ENCODE data around the gene P2RX2. TPM values are rescaled to one million over a fixed set of nuclear protein-coding genes. Genes with fewer than 3 reads are reported as not detected.

Gene P2RX2
- total and polyA plus RNA-seq, 2 experiments from 2014 or later = not detected

GRCh38 chr12:132582058-132582420 is 36.5 kb upstream of the P2RX2 start:
- TF ChIP-seq, protein P1, sequence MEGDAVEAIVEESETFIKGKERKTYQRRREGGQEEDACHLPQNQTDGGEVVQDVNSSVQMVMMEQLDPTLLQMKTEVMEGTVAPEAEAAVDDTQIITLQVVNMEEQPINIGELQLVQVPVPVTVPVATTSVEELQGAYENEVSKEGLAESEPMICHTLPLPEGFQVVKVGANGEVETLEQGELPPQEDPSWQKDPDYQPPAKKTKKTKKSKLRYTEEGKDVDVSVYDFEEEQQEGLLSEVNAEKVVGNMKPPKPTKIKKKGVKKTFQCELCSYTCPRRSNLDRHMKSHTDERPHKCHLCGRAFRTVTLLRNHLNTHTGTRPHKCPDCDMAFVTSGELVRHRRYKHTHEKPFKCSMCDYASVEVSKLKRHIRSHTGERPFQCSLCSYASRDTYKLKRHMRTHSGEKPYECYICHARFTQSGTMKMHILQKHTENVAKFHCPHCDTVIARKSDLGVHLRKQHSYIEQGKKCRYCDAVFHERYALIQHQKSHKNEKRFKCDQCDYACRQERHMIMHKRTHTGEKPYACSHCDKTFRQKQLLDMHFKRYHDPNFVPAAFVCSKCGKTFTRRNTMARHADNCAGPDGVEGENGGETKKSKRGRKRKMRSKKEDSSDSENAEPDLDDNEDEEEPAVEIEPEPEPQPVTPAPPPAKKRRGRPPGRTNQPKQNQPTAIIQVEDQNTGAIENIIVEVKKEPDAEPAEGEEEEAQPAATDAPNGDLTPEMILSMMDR (IDR thresholded peaks at IDR 0.05; ENCODE audit: poor library complexity) = no peak
- TF ChIP-seq EZH2phosphoT487 (IDR thresholded peaks at IDR 0.05; ENCODE audit: low read depth, severe bottlenecking, unreplicated experiment) = no peak
- TF ChIP-seq EZH2 (IDR thresholded peaks at IDR 0.05; ENCODE audit: borderline replicate concordance) = no peak
- no peaks in the 10 kb centered on the region for H3K36me3 ChIP-seq (replicated peaks; ENCODE audit: insufficient read depth, low read depth)
- peaks cover 8% of the 10 kb centered on the region for H4K20me1 ChIP-seq (ENCODE audit: insufficient read depth, poor library complexity, severe bottlenecking)
- no peak overlapping the region for H2AFZ ChIP-seq
- peaks cover 12% of the 10 kb centered on the region for H3K27me3 ChIP-seq
- no peaks in the 10 kb centered on the region for H3K9me2 ChIP-seq (replicated peaks; ENCODE audit: insufficient read depth)
- H3K9me3 ChIP-seq (ENCODE audit: low read depth) = no peaks in the 10 kb centered on the region
- WGBS (ENCODE audit: low lambda C conversion rate, missing lambda C conversion rate) = 29% methylated on average over 2 of the region's 24 CpGs
- H3K4me3 ChIP-seq = no peak overlapping the region
- no peak overlapping the region for H3K4me2 ChIP-seq
- H3K27ac ChIP-seq = no peak overlapping the region
- no peaks in the 10 kb centered on the region for H3K79me2 ChIP-seq
- no peaks in the 10 kb centered on the region for H3K4me1 ChIP-seq (ENCODE audit: insufficient read depth)
- DNase-seq (ENCODE audit: low spot score) = no peak

DNA sequence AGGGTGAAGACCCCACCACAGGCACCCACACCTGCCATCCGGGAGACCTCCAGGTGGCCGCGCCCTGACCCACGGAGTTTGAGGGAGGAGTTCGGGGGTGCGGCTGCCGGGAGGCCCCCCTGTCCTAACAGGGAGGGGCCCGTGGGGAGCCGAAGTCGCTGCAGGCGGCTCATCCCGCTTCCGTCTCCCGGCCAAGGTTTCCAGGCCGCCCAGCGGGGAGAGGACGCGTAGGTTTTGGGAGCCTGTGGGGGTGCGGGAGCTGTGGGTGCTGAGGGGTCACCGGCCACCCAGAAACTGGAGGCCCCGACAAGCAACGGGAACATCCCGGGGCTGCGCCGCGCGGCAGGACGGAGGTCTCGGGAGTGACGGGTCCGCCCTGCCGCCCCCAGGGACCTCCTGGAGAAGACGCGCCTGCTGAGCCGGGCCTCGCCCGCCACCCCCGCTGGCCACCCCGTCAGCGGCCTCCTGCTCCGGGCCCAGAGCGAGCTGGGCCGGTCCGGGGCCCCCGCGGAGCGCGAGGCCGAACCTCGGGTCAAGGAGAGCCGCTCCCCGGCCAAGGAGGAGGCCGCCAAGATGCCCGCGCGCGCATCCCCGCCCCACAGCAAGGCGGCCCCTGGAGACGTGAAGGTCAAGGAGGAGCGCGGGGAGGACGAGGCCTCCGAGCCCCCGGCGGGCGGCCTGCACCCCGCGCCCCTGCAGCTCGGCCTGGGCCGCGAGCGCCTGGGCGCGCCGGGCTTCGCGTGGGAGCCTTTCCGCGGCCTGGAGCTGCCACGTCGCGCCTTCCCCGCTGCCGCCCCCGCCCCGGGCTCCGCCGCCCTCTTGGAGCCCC is 35.8 kb upstream of the P2RX2 start:
- Histone ChIP-seq H3K4me3 (no peak overlapping the region), H3K4me2 (peak overlapping the region; percentile 29), H2AFZ (no peak overlapping the region), H3K27me3 (peaks cover 12% of the 10 kb centered on the region), H3K9me3 (ENCODE audit: low read depth) (no peaks in the 10 kb centered on the region), H3K4me1 (ENCODE audit: insufficient read depth) (no peaks in the 10 kb centered on the region), H3K36me3 (replicated peaks; ENCODE audit: insufficient read depth, low read depth) (no peaks in the 10 kb centered on the region), H3K9me2 (replicated peaks; ENCODE audit: insufficient read depth) (no peaks in the 10 kb centered on the region), H3K27ac (no peak overlapping the region), H3K79me2 (no peaks in the 10 kb centered on the region), H4K20me1 (ENCODE audit: insufficient read depth, poor library complexity, severe bottlenecking) (peaks cover 8% of the 10 kb centered on the region)
- no peak for DNase-seq (ENCODE audit: low spot score)
- TF ChIP-seq EZH2 (IDR thresholded peaks at IDR 0.05; ENCODE audit: borderline replicate concordance) (peak; percentile 70), EZH2phosphoT487 (IDR thresholded peaks at IDR 0.05; ENCODE audit: low read depth, severe bottlenecking, unreplicated experiment) (no peak)
- TF ChIP-seq, protein P1 (IDR thresholded peaks at IDR 0.05; ENCODE audit: poor library complexity) = no peak
- 43% methylated on average over 49 of the region's 89 CpGs for WGBS (ENCODE audit: low lambda C conversion rate, missing lambda C conversion rate)

- Histone ChIP-seq H3K27ac (no peak overlapping the region), H3K79me2 (no peaks in the 10 kb centered on the region), H3K9me2 (replicated peaks; ENCODE audit: insufficient read depth) (no peaks in the 10 kb centered on the region), H3K4me3 (no peak overlapping the region), H3K9me3 (ENCODE audit: low read depth) (no peaks in the 10 kb centered on the region), H3K36me3 (replicated peaks; ENCODE audit: insufficient read depth, low read depth) (no peaks in the 10 kb centered on the region), H3K27me3 (peaks cover 12% of the 10 kb centered on the region), H3K4me2 (no peak overlapping the region), H4K20me1 (ENCODE audit: insufficient read depth, poor library complexity, severe bottlenecking) (peaks cover 8% of the 10 kb centered on the region), H3K4me1 (ENCODE audit: insufficient read depth) (no peaks in the 10 kb centered on the region), H2AFZ (no peak overlapping the region)
- no peak for TF ChIP-seq EZH2phosphoT487 (IDR thresholded peaks at IDR 0.05; ENCODE audit: low read depth, severe bottlenecking, unreplicated experiment)
- TF ChIP-seq, protein P1 (IDR thresholded peaks at IDR 0.05; ENCODE audit: poor library complexity) = no peak
- TF ChIP-seq EZH2 (IDR thresholded peaks at IDR 0.05; ENCODE audit: borderline replicate concordance) = no peak
- 0% methylated on average over 2 of the region's 50 CpGs for WGBS (ENCODE audit: low lambda C conversion rate, missing lambda C conversion rate)
- no peak for DNase-seq (ENCODE audit: low spot score)
Measured at GRCh38 chr12:132583411-132583710, 35.2 kb upstream of the P2RX2 start.

All from hepatocyte (in vitro differentiated cells).